Type B pancreatic cell (in vitro differentiated cells): ENCODE measurements around the gene GRK3. TPM values are rescaled to one million over a fixed set of nuclear protein-coding genes. Genes with fewer than 3 reads are reported as not detected.
"Not testable (repeated sequence)": the region's sequence is repeated elsewhere in the genome, so short reads cannot be mapped to it uniquely, and the experiment has no call there.

Source experiments
- DNase-seq: peaks from one replicate; pipeline ENCODE4 v3.0.0; 2021; ENCODE audit warnings: mixed read lengths; ENCODE audit not compliant: unreplicated experiment; ENCODE audit errors: extremely low spot score
- H3K27ac Mint-ChIP-seq: 2 replicates; pipeline ENCODE4 v1.8.0; 2021; ENCODE audit warnings: mild to moderate bottlenecking, mixed read lengths
- H3K27me3 Mint-ChIP-seq: 2 replicates; pipeline ENCODE4 v1.8.0; 2021; ENCODE audit warnings: mixed read lengths
- H3K36me3 Mint-ChIP-seq: 2 replicates; pipeline ENCODE4 v1.8.0; 2021; ENCODE audit warnings: mixed read lengths
- H3K4me1 Mint-ChIP-seq: one replicate; pipeline ENCODE4 v1.8.0; 2021; ENCODE audit warnings: mixed read lengths; ENCODE audit not compliant: unreplicated experiment
- H3K4me3 Mint-ChIP-seq: 2 replicates; pipeline ENCODE4 v1.8.0; 2021; ENCODE audit warnings: mild to moderate bottlenecking, mixed read lengths
- H3K9me3 Mint-ChIP-seq: 2 replicates; pipeline ENCODE4 v1.8.0; 2021; ENCODE audit warnings: mixed read lengths
- CTCF ChIP-seq: fragments of 200-600 bp; sonication (generic); conservative IDR thresholded peaks from 2 replicates; pipeline ENCODE4 v1.5.0; 2021; ENCODE audit warnings: antibody characterized with exemption, mild to moderate bottlenecking
- total RNA-seq: library from RNA; stranded (reverse); gene quantifications from 2 replicates; pipeline ENCODE4 v1.2.1, GENCODE V29; 2021; ENCODE audit warnings: low replicate concordance

The GRK3 gene
- total RNA-seq, 1 donor from 2014 or later = 14.0 TPM

GRCh38 chr22:25623310-25623734 is 58.8 kb downstream of the GRK3 start:
- no peak for TF ChIP-seq CTCF
- H3K27me3 Mint-ChIP-seq = no peaks in the 10 kb centered on the region
- peaks cover 5% of the 10 kb centered on the region for H3K36me3 Mint-ChIP-seq
- H3K9me3 Mint-ChIP-seq = no peaks in the 10 kb centered on the region
- H3K4me3 Mint-ChIP-seq = no peak overlapping the region
- peaks cover 13% of the 10 kb centered on the region for H3K4me1 Mint-ChIP-seq
- no peak for DNase-seq
- no peak overlapping the region for H3K27ac Mint-ChIP-seq

GRCh38 chr22:25623851-25624250 is 59.4 kb downstream of the GRK3 start:
- DNase-seq = no peak
- peaks cover 5% of the 10 kb centered on the region for H3K36me3 Mint-ChIP-seq
- H3K27me3 Mint-ChIP-seq = no peaks in the 10 kb centered on the region
- TF ChIP-seq CTCF = no peak
- H3K27ac Mint-ChIP-seq = no peak overlapping the region
- H3K4me1 Mint-ChIP-seq = peaks cover 13% of the 10 kb centered on the region
- H3K9me3 Mint-ChIP-seq = no peaks in the 10 kb centered on the region
- H3K4me3 Mint-ChIP-seq = no peak overlapping the region

- DNase-seq = no peak
- Mint-ChIP-seq H3K27ac (no peak overlapping the region), H3K36me3 (peaks cover 5% of the 10 kb centered on the region), H3K4me1 (peaks cover 13% of the 10 kb centered on the region), H3K27me3 (no peaks in the 10 kb centered on the region), H3K9me3 (no peaks in the 10 kb centered on the region), H3K4me3 (no peak overlapping the region)
- TF ChIP-seq CTCF = no peak
These were observed 60.0 kb downstream of the GRK3 start for GRCh38 chr22:25624476-25624875.

GRCh38 chr22:25625747-25626623 is 61.5 kb downstream of the GRK3 start:
- peaks cover 13% of the 10 kb centered on the region for H3K4me1 Mint-ChIP-seq
- not testable (repeated sequence) for H3K27me3 Mint-ChIP-seq, H3K27ac Mint-ChIP-seq, H3K4me3 Mint-ChIP-seq, H3K9me3 Mint-ChIP-seq, H3K36me3 Mint-ChIP-seq, DNase-seq

GRCh38 chr22:25626624-25626990 is 62.1 kb downstream of the GRK3 start:
- Mint-ChIP-seq H3K27me3 (no peaks in the 10 kb centered on the region), H3K27ac (no peak overlapping the region), H3K4me1 (peaks cover 10% of the 10 kb centered on the region), H3K4me3 (no peak overlapping the region), H3K9me3 (no peaks in the 10 kb centered on the region), H3K36me3 (peaks cover 5% of the 10 kb centered on the region)
- no peak for DNase-seq
- no peak for TF ChIP-seq CTCF

- Mint-ChIP-seq H3K4me3 (no peak overlapping the region), H3K36me3 (peaks cover 3% of the 10 kb centered on the region), H3K4me1 (peaks cover 3% of the 10 kb centered on the region), H3K27ac (no peak overlapping the region), H3K27me3 (no peaks in the 10 kb centered on the region), H3K9me3 (no peaks in the 10 kb centered on the region)
- no peak for TF ChIP-seq CTCF
- no peak for DNase-seq
These were observed 62.9 kb downstream of the GRK3 start for GRCh38 chr22:25627271-25627852.
